ENCODE data around the gene LAMA2. TPM values are rescaled to one million over a fixed set of nuclear protein-coding genes. Genes with fewer than 3 reads are reported as not detected.

Gene LAMA2
- total RNA-seq, 1 experiment from 2014 or later: 0.28 TPM

DNA sequence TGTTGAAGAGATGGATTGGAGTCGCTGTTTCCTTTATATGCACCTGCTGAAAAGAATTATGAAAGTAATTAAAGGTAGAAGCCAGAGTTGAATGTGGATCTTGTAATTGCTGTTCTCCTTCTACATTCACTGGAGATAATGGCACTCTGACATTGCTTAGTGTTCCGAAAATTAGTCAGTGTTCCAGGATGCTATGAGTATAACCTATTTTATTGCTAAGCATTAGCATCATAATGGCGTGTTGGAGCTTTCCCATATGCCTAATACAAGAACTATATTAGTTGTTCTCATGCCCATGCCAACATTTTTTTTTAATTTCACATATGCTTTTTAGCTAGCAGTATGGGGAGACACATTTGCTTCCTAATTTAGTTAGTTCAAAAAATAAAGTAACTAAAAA is 590.6 kb downstream of the LAMA2 start:
- intact Hi-C loops (cut with micrococcal nuclease; ENCODE audit: unreplicated experiment) (no loop called here), in situ Hi-C loops (cut with HindIII; ENCODE audit: low pct_unique_long_range_greater_than_20kb, low sequenced_read_pairs) (no loop called here)
- H3K27ac ChIP-seq (ENCODE audit: low read length): no peak overlapping the region
- ATAC-seq (no peak), DNase-seq (ENCODE audit: low read depth, low spot score) (no peak)
- no peaks in the 10 kb centered on the region; the same call in 1 of the 2 replicates for H3K4me1 ChIP-seq (ENCODE audit: control insufficient read depth, insufficient read depth, low read length)
- TF ChIP-seq SIN3A (IDR thresholded peaks at IDR 0.05; ENCODE audit: borderline replicate concordance, insufficient read depth, low read depth, low read length) (no peak), TCF7L2 (IDR thresholded peaks at IDR 0.05; ENCODE audit: low read depth, low read length) (no peak), POLR2AphosphoS5 (IDR thresholded peaks at IDR 0.05; ENCODE audit: low read depth, low read length) (no peak)
- TF ChIP-seq, protein P1, sequence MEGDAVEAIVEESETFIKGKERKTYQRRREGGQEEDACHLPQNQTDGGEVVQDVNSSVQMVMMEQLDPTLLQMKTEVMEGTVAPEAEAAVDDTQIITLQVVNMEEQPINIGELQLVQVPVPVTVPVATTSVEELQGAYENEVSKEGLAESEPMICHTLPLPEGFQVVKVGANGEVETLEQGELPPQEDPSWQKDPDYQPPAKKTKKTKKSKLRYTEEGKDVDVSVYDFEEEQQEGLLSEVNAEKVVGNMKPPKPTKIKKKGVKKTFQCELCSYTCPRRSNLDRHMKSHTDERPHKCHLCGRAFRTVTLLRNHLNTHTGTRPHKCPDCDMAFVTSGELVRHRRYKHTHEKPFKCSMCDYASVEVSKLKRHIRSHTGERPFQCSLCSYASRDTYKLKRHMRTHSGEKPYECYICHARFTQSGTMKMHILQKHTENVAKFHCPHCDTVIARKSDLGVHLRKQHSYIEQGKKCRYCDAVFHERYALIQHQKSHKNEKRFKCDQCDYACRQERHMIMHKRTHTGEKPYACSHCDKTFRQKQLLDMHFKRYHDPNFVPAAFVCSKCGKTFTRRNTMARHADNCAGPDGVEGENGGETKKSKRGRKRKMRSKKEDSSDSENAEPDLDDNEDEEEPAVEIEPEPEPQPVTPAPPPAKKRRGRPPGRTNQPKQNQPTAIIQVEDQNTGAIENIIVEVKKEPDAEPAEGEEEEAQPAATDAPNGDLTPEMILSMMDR (IDR thresholded peaks at IDR 0.05): no peak
- TF ChIP-seq, protein P2, sequence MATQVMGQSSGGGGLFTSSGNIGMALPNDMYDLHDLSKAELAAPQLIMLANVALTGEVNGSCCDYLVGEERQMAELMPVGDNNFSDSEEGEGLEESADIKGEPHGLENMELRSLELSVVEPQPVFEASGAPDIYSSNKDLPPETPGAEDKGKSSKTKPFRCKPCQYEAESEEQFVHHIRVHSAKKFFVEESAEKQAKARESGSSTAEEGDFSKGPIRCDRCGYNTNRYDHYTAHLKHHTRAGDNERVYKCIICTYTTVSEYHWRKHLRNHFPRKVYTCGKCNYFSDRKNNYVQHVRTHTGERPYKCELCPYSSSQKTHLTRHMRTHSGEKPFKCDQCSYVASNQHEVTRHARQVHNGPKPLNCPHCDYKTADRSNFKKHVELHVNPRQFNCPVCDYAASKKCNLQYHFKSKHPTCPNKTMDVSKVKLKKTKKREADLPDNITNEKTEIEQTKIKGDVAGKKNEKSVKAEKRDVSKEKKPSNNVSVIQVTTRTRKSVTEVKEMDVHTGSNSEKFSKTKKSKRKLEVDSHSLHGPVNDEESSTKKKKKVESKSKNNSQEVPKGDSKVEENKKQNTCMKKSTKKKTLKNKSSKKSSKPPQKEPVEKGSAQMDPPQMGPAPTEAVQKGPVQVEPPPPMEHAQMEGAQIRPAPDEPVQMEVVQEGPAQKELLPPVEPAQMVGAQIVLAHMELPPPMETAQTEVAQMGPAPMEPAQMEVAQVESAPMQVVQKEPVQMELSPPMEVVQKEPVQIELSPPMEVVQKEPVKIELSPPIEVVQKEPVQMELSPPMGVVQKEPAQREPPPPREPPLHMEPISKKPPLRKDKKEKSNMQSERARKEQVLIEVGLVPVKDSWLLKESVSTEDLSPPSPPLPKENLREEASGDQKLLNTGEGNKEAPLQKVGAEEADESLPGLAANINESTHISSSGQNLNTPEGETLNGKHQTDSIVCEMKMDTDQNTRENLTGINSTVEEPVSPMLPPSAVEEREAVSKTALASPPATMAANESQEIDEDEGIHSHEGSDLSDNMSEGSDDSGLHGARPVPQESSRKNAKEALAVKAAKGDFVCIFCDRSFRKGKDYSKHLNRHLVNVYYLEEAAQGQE (IDR thresholded peaks at IDR 0.05; ENCODE audit: insufficient read depth in 1 of 2, low read depth in 2 of 2, low read length in 1 of 2): no peak
- no peaks in the 10 kb centered on the region for H3K36me3 ChIP-seq (ENCODE audit: control insufficient read depth, insufficient read depth, low read length)
- ChIA-PET CTCF (no interaction called here), POLR2A (no interaction called here)
- no peak overlapping the region for H3K4me3 ChIP-seq (ENCODE audit: low read depth in 2 of 2, low read length in 2 of 2)
- BruUV-seq (replicated peaks): no TSS peak
- H3K27me3 ChIP-seq (ENCODE audit: control insufficient read depth, insufficient read depth, low read length): no peaks in the 10 kb centered on the region
- H3K9me3 ChIP-seq (ENCODE audit: control insufficient read depth, insufficient read depth, low read depth, low read length): no peaks in the 10 kb centered on the region

DNA sequence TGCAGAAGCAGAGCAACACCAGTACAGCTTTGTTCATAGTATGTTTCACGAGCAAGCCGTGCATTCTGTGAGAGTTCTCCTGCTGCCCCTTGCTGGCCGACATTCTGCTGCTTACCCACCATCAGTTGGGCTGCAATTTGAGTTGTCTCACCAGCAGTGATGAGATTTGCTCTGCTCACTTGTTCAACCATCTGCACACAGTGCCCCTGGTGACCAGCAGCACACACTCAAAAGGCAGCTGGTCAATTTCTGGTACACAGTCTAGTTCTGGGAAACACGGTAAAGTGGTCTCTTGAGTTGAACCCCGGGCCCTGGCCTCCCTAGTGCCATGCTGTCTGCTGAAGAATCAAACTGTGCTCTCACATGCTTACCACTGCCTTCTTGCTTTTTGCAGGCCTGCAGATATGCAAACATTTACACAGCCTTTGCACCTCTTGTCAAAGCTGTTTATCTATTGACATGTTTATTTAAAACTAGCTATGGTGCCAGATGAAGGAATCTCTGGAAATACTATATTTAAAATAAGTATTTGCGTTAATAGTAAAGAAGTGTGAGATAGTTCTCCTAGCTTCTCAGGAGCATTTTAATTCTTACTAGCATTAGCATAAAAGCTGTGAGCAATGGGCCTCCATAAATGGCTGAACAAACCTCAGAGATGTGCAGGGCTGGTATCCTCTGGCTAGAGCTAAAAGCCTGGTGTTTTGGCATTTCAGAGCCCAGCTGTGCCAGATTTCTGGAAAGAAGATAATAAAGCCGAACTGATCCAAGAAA is 592.7 kb downstream of the LAMA2 start:
- DNase-seq (ENCODE audit: low read depth, low spot score): no peak
- H3K4me3 ChIP-seq (ENCODE audit: low read depth in 2 of 2, low read length in 2 of 2): no peak overlapping the region
- H3K27ac ChIP-seq (ENCODE audit: low read length): no peak overlapping the region
- no peaks in the 10 kb centered on the region for H3K36me3 ChIP-seq (ENCODE audit: control insufficient read depth, insufficient read depth, low read length)
- intact Hi-C loops (cut with micrococcal nuclease; ENCODE audit: unreplicated experiment): no loop called here
- ChIA-PET POLR2A (interaction anchor here (0.6 kb wide), 1 partner anchor 606 kb away, joined by 3 read pairs; no protein-coding TSS in a partner anchor), CTCF (no interaction called here)
- H3K4me1 ChIP-seq (ENCODE audit: control insufficient read depth, insufficient read depth, low read length): no peaks in the 10 kb centered on the region; the same call in 1 of the 2 replicates
- no peaks in the 10 kb centered on the region for H3K9me3 ChIP-seq (ENCODE audit: control insufficient read depth, insufficient read depth, low read depth, low read length)
- no TSS peak for BruUV-seq (replicated peaks)
- in situ Hi-C loops (cut with HindIII; ENCODE audit: low pct_unique_long_range_greater_than_20kb, low sequenced_read_pairs): no loop called here
- H3K27me3 ChIP-seq (ENCODE audit: control insufficient read depth, insufficient read depth, low read length): no peaks in the 10 kb centered on the region
- peak; percentile 38; the same call in 1 of the 2 replicates for ATAC-seq
- TF ChIP-seq TCF7L2 (IDR thresholded peaks at IDR 0.05; ENCODE audit: low read depth, low read length): no peak
- TF ChIP-seq, protein P1 (IDR thresholded peaks at IDR 0.05): peak; percentile 19; the same call in 1 of the 2 replicates
- no peak for TF ChIP-seq POLR2AphosphoS5 (IDR thresholded peaks at IDR 0.05; ENCODE audit: low read depth, low read length)
- TF ChIP-seq, protein P2 (IDR thresholded peaks at IDR 0.05; ENCODE audit: insufficient read depth in 1 of 2, low read depth in 2 of 2, low read length in 1 of 2): no peak
- TF ChIP-seq SIN3A (IDR thresholded peaks at IDR 0.05; ENCODE audit: borderline replicate concordance, insufficient read depth, low read depth, low read length): no peak
